MCF 10A (cell line): ENCODE measurements around the gene SMYD5. TPM values are rescaled to one million over a fixed set of nuclear protein-coding genes. Genes with fewer than 3 reads are reported as not detected.
A peak's percentile ranks its signal among the peaks of the same experiment; 100 is the strongest.
"Not testable (repeated sequence)": the region's sequence is repeated elsewhere in the genome, so short reads cannot be mapped to it uniquely, and the experiment has no call there.

Experiments
- Bru-seq: library from RNA; stranded (reverse); fragments of 400-500 nt; gene quantifications from one replicate; lab custom pipeline; 2021; lab: Mats Ljungman, UMichigan
- BruChase-seq, 2 experiments: library from RNA; stranded (reverse); fragments of 400-500 nt; gene quantifications; one replicate each; lab custom pipeline; 2021; lab: Mats Ljungman, UMichigan
- BruUV-seq: library from RNA; stranded (reverse); fragments of 400-500 nt; replicated peaks from 2 replicates; lab custom pipeline; 2021; lab: Mats Ljungman, UMichigan
- CTCF ChIA-PET: fragments of 300-600 bp; sonication (Branson Sonifier 250); formaldehyde crosslinking; extraction: SDS; loops from one replicate; lab custom pipeline; 2021; ENCODE audit warnings: antibody characterized with exemption, inconsistent platforms; lab: Yijun Ruan, JAX
- POLR2A ChIA-PET: fragments of 300-600, 350-650 bp; sonication (Branson Sonifier 250); formaldehyde crosslinking; extraction: SDS; loops from one replicate; lab custom pipeline; 2020; ENCODE audit warnings: antibody characterized with exemption, inconsistent platforms; lab: Yijun Ruan, JAX
- DNase-seq: peaks from one replicate; pipeline ENCODE4 v3.0.0-alpha.2; 2018; ENCODE audit not compliant: unreplicated experiment
- H3K27ac Mint-ChIP-seq: one replicate; pipeline ENCODE4 v1.8.0; 2022; ENCODE audit warnings: mild to moderate bottlenecking, low read depth, mixed read lengths; ENCODE audit not compliant: unreplicated experiment
- H3K27me3 Mint-ChIP-seq: one replicate; pipeline ENCODE4 v1.8.0; 2022; ENCODE audit warnings: mixed read lengths; ENCODE audit not compliant: insufficient read depth, unreplicated experiment
- H3K36me3 Mint-ChIP-seq: one replicate; pipeline ENCODE4 v1.8.0; 2022; ENCODE audit warnings: mild to moderate bottlenecking, moderate library complexity, mixed read lengths; ENCODE audit not compliant: insufficient read depth, unreplicated experiment
- H3K4me1 Mint-ChIP-seq: one replicate; pipeline ENCODE4 v1.8.0; 2022; ENCODE audit warnings: mixed read lengths; ENCODE audit not compliant: insufficient read depth, unreplicated experiment
- H3K4me3 Mint-ChIP-seq: one replicate; pipeline ENCODE4 v1.8.0; 2022; ENCODE audit warnings: mild to moderate bottlenecking, moderate library complexity, mixed read lengths; ENCODE audit not compliant: unreplicated experiment
- H3K9me3 Mint-ChIP-seq: one replicate; pipeline ENCODE4 v1.8.0; 2022; ENCODE audit warnings: mixed read lengths; ENCODE audit not compliant: unreplicated experiment
- intact Hi-C: fragments of 100-400 bp; cut with micrococcal nuclease; formaldehyde crosslinking; loops from 2 replicates; pipeline ENCODE4 v1.14.1; 2022
- long read RNA-seq: library from polyadenylated mRNA; stranded (forward); transcript quantifications from one replicate; pipeline ENCODE4 v2.0.0, GENCODE V29; 2022
- total RNA-seq: library from RNA; stranded (reverse); gene quantifications from 2 replicates; pipeline ENCODE4 v1.2.3, GENCODE V29; 2022
- TF ChIP-seq, protein P1 (sequence below): fragments of 200-600 bp; IDR thresholded peaks from one replicate; pipeline ENCODE4 v1.8.0; 2022; ENCODE audit warnings: antibody characterized with exemption, mild to moderate bottlenecking; ENCODE audit not compliant: unreplicated experiment

The SMYD5 gene
- total RNA-seq (26.5 and 34.4 TPM in 2 replicates), Bru-seq, nascent RNA (percentile 69 among the genes with signal in this experiment), BruChase-seq, experiment 1, labeled RNA remaining after a 6-hour chase (percentile 82 among the genes with signal in this experiment), BruChase-seq, experiment 2, labeled RNA remaining after a 2-hour chase (percentile 78 among the genes with signal in this experiment)
- long read RNA-seq, transcript SMYD5-202 (13 exons, 2,593 nt): major isoform, 51 of 70 reads
- long read RNA-seq, partial matches to known transcripts: 7 of 70 reads
- long read RNA-seq, other reads (novel, unspliced or antisense): 11 of 70 reads

GRCh38 chr2:73214120-73215035 lies at the start of gene SMYD5:
Gene SMYD5 (plus strand): TSS chr2:73214245. CDS start chr2:73214267, 22 bp downstream.
- peaks cover 12% of the 10 kb centered on the region for H3K36me3 Mint-ChIP-seq
- H3K27me3 Mint-ChIP-seq: no peaks in the 10 kb centered on the region
- TSS peak; percentile 70 for BruUV-seq
- intact Hi-C loops: loop anchor here (5.0 kb wide), 1 partner anchor 127 kb away; no protein-coding TSS in a partner anchor
- peaks cover 31% of the 10 kb centered on the region for H3K4me1 Mint-ChIP-seq
- ChIA-PET POLR2A (interaction anchor here (0.9 to 6.3 kb wide), 4 partner anchors 9 to 38 kb away, joined by 3 to 74 read pairs (median 8); partner anchors contain the start of genes CCT7 and PRADC1), CTCF (interaction anchor here (1.1 to 3.3 kb wide), 9 partner anchors 8 to 129 kb away, joined by 3 to 36 read pairs (median 11); partner anchors contain the start of genes CCT7, NOTO and PRADC1)
- TF ChIP-seq, protein P1, sequence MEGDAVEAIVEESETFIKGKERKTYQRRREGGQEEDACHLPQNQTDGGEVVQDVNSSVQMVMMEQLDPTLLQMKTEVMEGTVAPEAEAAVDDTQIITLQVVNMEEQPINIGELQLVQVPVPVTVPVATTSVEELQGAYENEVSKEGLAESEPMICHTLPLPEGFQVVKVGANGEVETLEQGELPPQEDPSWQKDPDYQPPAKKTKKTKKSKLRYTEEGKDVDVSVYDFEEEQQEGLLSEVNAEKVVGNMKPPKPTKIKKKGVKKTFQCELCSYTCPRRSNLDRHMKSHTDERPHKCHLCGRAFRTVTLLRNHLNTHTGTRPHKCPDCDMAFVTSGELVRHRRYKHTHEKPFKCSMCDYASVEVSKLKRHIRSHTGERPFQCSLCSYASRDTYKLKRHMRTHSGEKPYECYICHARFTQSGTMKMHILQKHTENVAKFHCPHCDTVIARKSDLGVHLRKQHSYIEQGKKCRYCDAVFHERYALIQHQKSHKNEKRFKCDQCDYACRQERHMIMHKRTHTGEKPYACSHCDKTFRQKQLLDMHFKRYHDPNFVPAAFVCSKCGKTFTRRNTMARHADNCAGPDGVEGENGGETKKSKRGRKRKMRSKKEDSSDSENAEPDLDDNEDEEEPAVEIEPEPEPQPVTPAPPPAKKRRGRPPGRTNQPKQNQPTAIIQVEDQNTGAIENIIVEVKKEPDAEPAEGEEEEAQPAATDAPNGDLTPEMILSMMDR: no peak
- H3K9me3 Mint-ChIP-seq: no peaks in the 10 kb centered on the region
- DNase-seq: peak; percentile 84
- peak within 1 kb of the TSS; percentile 87 for H3K4me3 Mint-ChIP-seq
- peak within 1 kb of the TSS; percentile 93 for H3K27ac Mint-ChIP-seq

GRCh38 chr2:73165978-73166377 lies 48.1 kb upstream of the SMYD5 start:
- POLR2A ChIA-PET, CTCF ChIA-PET, H3K4me3 Mint-ChIP-seq, H3K4me1 Mint-ChIP-seq, H3K27me3 Mint-ChIP-seq, DNase-seq, BruUV-seq, H3K27ac Mint-ChIP-seq, H3K9me3 Mint-ChIP-seq, H3K36me3 Mint-ChIP-seq, intact Hi-C loops: not testable (repeated sequence)

- H3K27me3 Mint-ChIP-seq, H3K27ac Mint-ChIP-seq, BruUV-seq, DNase-seq, H3K4me3 Mint-ChIP-seq, H3K36me3 Mint-ChIP-seq, H3K4me1 Mint-ChIP-seq, POLR2A ChIA-PET, H3K9me3 Mint-ChIP-seq, intact Hi-C loops, CTCF ChIA-PET: not testable (repeated sequence)
Observed at GRCh38 chr2:73166813-73167212, 47.2 kb upstream of the SMYD5 start.

- BruUV-seq, H3K4me3 Mint-ChIP-seq, DNase-seq, H3K27me3 Mint-ChIP-seq, intact Hi-C loops, H3K9me3 Mint-ChIP-seq, POLR2A ChIA-PET, H3K36me3 Mint-ChIP-seq, H3K4me1 Mint-ChIP-seq, H3K27ac Mint-ChIP-seq: not testable (repeated sequence)
- CTCF ChIA-PET: interaction anchor here (0.6 to 0.8 kb wide), 3 partner anchors 52 to 396 kb away, joined by 3 to 4 read pairs (median 3); no protein-coding TSS in a partner anchor
Observed at GRCh38 chr2:73168348-73168747, 45.7 kb upstream of the SMYD5 start.

DNA sequence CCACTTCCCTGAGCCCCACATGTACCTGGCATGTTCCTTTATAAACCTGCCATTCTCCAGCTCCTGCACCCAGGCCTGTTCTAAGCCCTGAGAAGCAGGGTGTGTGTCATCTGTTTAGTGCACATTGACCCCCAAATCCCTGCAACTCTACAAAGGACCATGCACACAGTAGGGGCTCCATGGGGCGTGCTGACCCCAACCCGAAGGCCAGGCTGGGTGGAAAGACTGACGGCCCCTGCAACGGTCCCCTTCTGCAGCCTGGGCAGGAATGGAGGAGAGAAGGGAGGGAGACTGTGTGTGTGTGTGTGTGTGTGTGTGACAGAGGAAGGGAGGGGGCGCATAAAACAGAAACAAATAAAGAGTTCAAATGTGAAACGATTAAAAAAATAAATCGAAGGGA lies 43.7 kb upstream of the SMYD5 start:
- H3K36me3 Mint-ChIP-seq, H3K9me3 Mint-ChIP-seq, POLR2A ChIA-PET: not testable (repeated sequence)

More for the DNA sequence above, 43.7 kb upstream of the SMYD5 start:
- H3K27ac Mint-ChIP-seq, DNase-seq, CTCF ChIA-PET, BruUV-seq, H3K4me3 Mint-ChIP-seq, H3K4me1 Mint-ChIP-seq: not testable (repeated sequence)
- peaks cover 11% of the 10 kb centered on the region for H3K27me3 Mint-ChIP-seq
- intact Hi-C loops: loop anchor here (10.0 kb wide), 1 partner anchor 396 kb away; no protein-coding TSS in a partner anchor
